ENCODE measurements around the gene L3MBTL3. TPM values are rescaled to one million over a fixed set of nuclear protein-coding genes. Genes with fewer than 3 reads are reported as not detected.

The L3MBTL3 gene
- total RNA-seq: 2.8 and 7.8 TPM in 2 replicates

DNA sequence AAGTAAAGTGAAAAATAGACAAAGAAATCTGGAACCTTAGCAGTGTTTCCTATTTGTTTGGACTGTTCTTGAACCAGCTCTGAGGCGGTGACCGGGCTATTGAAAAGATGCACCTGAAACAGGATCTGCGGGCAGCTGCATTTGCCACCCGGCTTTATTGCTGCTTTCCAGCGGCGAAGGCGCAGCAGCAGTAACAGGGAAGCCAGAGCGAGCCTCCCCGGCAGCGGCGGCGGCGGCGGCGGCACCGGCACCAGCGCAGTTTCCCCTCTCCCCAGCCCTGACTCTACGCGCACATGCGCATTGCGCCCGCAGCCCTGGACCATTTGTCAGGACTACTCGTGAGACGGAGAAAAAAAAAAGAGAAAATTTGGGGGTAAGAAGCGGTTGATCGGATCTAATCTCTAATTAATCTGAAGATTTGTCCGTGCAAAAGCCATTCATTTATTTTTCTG lies at the start of gene L3MBTL3:
TSS of gene L3MBTL3 (plus strand) at position 290 of the 452 bp plus-strand sequence. CDS start 24,119 bp downstream, outside the sequence.

Other genes starting within 250 kb of the L3MBTL3 start
- gene TMEM244, start 157.3 kb upstream of the L3MBTL3 start, total RNA-seq: not detected in 2 replicates
- gene SAMD3, start 204.4 kb downstream of the L3MBTL3 start, total RNA-seq: 2.8 TPM in 1 of 2 replicates, not detected in the other